Tibial artery (tissue), 4 donors: Measurements from ENCODE around the gene KRT82.

Source experiments
- DNase-seq, 2 donors: peaks; one replicate each; pipeline ENCODE4 v3.0.0-alpha.2; 2019
- H3K27ac ChIP-seq, 2 donors: fragments of 200-600 bp; sonication (generic) in 1 of 2; 1 replicate in 1 of 2; 2 replicates in 1 of 2; pipeline ENCODE4 v1.5.1; 2018 to 2019; ENCODE audit warnings: mild to moderate bottlenecking in 1 of 2
- H3K27me3 ChIP-seq, 2 donors: fragments of 200-600 bp; sonication (generic) in 1 of 2; one replicate each; pipeline versions ENCODE4 v1.5.1 to v1.6.0; 2016 to 2019
- H3K36me3 ChIP-seq, 3 donors: fragments of 200-600 bp; sonication (generic) in 2 of 3; one replicate each; pipeline ENCODE4 v1.5.1; 2016 to 2019; ENCODE audit warnings: mild to moderate bottlenecking in 2 of 3
- H3K4me1 ChIP-seq, 4 donors: fragments of 200-600 bp; sonication (generic) in 2 of 4; 1 replicate in 3 of 4; 2 replicates in 1 of 4; pipeline ENCODE4 v1.5.1; 2016 to 2019
- H3K4me3 ChIP-seq, 2 donors: fragments of 200-600 bp; sonication (generic) in 1 of 2; 1 replicate in 1 of 2; 2 replicates in 1 of 2; pipeline ENCODE4 v1.5.1; 2018 to 2019; ENCODE audit warnings: mild to moderate bottlenecking in 2 of 2
- H3K9me3 ChIP-seq, 3 donors: fragments of 200-600 bp; sonication (generic) in 1 of 3; one replicate each; pipeline ENCODE4 v1.5.1; 2016 to 2019
- intact Hi-C: fragments of 100-400 bp; cut with DNase I; formaldehyde crosslinking; loops from one replicate; pipeline ENCODE4 v1.15.0; 2023; ENCODE audit warnings: low total_unique reads
- TF ChIP-seq, protein P1 (sequence below), 2 experiments: fragments of 200-600 bp in 1 of 2; fragments of 450-650 bp in 1 of 2; IDR thresholded peaks; one replicate each; pipeline ENCODE4 v1.5.1; 2017 to 2019; ENCODE audit warnings: antibody characterized with exemption in 2 of 2, mild to moderate bottlenecking in 1 of 2, moderate library complexity in 1 of 2

Gene KRT82

DNA sequence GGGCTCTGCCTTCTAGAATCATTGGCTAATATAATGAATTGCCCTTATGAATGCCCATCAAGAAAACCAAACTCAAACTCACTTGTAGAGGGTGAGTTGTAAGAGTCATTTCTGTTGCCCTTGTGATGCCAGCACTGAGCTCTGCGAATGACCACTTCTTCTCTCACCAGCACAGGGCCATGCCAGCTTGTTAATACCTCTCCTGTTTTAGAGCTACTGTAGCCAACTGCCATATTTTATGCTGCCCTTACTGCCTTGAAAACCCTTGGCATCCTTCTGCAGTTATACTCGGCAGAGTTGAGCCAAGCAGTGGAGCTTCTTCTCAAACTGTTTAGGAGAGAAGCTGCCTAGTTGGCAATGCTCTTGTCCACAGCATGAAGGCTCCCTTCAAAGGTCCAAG lies 19.9 kb upstream of the KRT82 start:
- H3K36me3 ChIP-seq = no peaks in the 10 kb centered on the region
- H3K27me3 ChIP-seq = no peaks in the 10 kb centered on the region
- intact Hi-C loops = no loop called here
- TF ChIP-seq, protein P1, sequence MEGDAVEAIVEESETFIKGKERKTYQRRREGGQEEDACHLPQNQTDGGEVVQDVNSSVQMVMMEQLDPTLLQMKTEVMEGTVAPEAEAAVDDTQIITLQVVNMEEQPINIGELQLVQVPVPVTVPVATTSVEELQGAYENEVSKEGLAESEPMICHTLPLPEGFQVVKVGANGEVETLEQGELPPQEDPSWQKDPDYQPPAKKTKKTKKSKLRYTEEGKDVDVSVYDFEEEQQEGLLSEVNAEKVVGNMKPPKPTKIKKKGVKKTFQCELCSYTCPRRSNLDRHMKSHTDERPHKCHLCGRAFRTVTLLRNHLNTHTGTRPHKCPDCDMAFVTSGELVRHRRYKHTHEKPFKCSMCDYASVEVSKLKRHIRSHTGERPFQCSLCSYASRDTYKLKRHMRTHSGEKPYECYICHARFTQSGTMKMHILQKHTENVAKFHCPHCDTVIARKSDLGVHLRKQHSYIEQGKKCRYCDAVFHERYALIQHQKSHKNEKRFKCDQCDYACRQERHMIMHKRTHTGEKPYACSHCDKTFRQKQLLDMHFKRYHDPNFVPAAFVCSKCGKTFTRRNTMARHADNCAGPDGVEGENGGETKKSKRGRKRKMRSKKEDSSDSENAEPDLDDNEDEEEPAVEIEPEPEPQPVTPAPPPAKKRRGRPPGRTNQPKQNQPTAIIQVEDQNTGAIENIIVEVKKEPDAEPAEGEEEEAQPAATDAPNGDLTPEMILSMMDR (IDR thresholded peaks at IDR 0.05) = no peak
- peaks cover 0 to 8% (median 0%) of the 10 kb centered on the region in 4 donors for H3K4me1 ChIP-seq
- H3K4me3 ChIP-seq = no peak overlapping the region
- H3K27ac ChIP-seq = no peak overlapping the region
- DNase-seq = no peak
- no peaks in the 10 kb centered on the region for H3K9me3 ChIP-seq

DNA sequence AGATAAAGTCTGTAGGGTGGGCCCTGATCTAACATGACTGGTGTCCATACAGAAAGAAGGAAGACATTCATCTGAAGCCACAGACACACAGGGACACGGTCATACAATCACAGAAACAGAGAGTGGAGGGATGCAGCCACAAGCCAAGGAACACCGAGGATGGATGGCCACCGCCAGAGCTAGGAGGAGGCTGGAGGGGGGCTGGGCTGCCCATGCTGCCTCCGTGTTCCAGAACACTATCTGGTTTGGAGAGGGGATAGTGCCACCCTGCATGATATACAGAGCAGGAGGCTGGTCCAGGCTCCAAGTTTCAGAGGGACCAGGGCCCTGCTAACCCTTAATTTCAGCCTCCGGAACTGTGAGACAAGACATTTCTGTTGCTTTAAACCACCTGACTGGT lies 19.3 kb upstream of the KRT82 start:
- H3K4me1 ChIP-seq = peaks cover 0 to 8% (median 0%) of the 10 kb centered on the region in 4 donors
- TF ChIP-seq, protein P1 (IDR thresholded peaks at IDR 0.05) = no peak
- H3K9me3 ChIP-seq = no peaks in the 10 kb centered on the region
- no peak overlapping the region for H3K27ac ChIP-seq
- H3K36me3 ChIP-seq = no peaks in the 10 kb centered on the region
- intact Hi-C loops = no loop called here
- DNase-seq = no peak
- no peaks in the 10 kb centered on the region for H3K27me3 ChIP-seq
- H3K4me3 ChIP-seq = no peak overlapping the region

DNA sequence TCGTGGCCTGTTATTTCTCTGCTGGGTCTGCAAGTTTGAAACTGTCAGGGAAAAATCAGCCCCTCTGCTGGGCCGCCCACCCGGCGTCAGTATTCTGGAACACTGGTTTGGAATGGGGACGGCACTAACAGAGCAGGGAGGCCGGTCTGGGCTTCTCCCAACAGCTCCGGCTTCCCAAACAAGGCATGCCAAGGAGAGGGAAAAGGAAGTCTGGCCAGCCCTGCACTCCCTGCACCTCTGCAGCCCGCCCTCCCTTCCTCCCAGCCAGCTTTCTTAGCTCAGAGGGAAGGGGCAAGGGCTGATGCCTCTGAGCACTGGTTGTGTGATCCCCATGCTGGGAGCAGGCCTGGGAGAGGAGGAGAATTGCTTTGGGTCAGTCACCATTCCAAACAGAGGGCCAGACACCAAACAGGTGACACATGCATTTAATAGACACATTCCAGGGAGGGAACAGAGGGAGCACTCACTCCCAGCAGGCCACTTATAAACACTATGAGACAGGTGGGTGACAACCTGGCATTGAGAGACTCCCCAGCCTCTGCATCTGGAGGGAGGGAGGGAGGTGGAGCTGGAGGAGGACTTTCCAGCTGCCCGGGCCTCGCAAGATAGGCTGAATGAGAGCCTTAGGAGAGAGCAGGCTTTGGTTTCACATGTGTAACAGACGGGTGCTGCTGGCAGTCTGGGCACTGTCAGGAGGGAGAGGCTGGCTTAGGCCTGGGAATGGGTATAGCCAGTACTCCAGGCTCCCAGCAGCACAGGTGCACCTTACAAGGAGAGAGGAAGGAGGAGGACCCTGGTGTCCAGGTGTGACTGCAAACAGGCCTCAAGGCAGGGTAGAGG lies 17.7 kb upstream of the KRT82 start:
- H3K4me1 ChIP-seq = peaks cover 0 to 8% (median 0%) of the 10 kb centered on the region in 4 donors
- TF ChIP-seq, protein P1 (IDR thresholded peaks at IDR 0.05) = no peak
- H3K9me3 ChIP-seq = no peaks in the 10 kb centered on the region
- no peak for DNase-seq
- intact Hi-C loops = no loop called here
- H3K36me3 ChIP-seq = no peaks in the 10 kb centered on the region
- H3K27ac ChIP-seq = no peak overlapping the region
- H3K4me3 ChIP-seq = no peak overlapping the region
- no peaks in the 10 kb centered on the region for H3K27me3 ChIP-seq

DNA sequence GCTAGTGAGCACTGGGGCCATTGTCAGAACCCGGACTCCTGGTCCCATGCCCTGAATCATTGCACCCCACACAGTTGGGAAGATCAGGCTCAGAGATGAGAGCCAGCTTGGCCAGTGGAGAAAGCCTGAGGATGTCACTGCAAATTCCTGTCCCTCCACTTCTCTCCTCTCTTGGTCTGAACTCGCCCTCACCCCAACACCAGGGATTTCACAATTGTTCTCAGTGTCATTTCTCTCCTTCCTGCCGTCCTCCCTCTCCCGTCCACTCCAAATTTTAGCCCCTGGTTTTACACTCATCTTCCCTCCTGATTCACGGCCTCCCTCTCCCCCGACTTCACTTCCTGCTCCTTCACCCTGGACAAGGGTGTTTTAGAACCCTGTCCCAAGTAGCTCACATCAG lies 16.9 kb upstream of the KRT82 start:
- H3K27ac ChIP-seq = no peak overlapping the region
- TF ChIP-seq, protein P1 (IDR thresholded peaks at IDR 0.05) = no peak

DNA sequence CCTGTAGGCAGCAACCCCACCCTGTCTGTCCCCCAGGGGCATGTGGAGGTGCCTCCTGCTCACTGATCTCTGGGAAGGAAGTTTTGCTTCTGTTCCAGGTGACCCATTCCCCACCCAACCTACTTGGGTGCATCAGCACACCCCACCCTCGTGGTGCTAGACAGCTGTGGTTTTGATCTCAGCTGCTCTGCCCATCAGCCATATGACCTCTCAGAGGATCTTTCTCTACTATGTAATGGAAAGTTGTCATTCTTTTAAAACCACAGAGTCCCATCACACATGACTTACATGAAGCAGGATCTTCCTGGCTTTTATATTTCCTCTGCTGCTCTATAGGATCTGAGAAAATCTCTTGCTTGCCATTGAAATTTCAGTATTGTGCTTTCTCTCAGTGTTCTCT lies 13.5 kb upstream of the KRT82 start:
- no peaks in the 10 kb centered on the region for H3K9me3 ChIP-seq
- peaks cover 0 to 8% (median 2%) of the 10 kb centered on the region in 4 donors for H3K4me1 ChIP-seq
- no peak for DNase-seq
- H3K36me3 ChIP-seq = no peaks in the 10 kb centered on the region
- H3K27ac ChIP-seq = no peak overlapping the region
- no peaks in the 10 kb centered on the region for H3K27me3 ChIP-seq
- TF ChIP-seq, protein P1 (IDR thresholded peaks at IDR 0.05) = no peak
- no peak overlapping the region for H3K4me3 ChIP-seq
- intact Hi-C loops = no loop called here

More for the DNA sequence above, 16.9 kb upstream of the KRT82 start:
- Histone ChIP-seq H3K4me1 (peaks cover 0 to 8% (median 0%) of the 10 kb centered on the region in 4 donors), H3K27me3 (no peaks in the 10 kb centered on the region), H3K36me3 (no peaks in the 10 kb centered on the region), H3K9me3 (no peaks in the 10 kb centered on the region), H3K4me3 (no peak overlapping the region)
- intact Hi-C loops = no loop called here
- DNase-seq = no peak
